Keratinocyte (primary cell): ENCODE results near the gene CNP. TPM values are rescaled to one million over a fixed set of nuclear protein-coding genes. Genes with fewer than 3 reads are reported as not detected.

ENCODE experiments used
- DNase-seq: peaks from one replicate; pipeline ENCODE4 v3.0.0-alpha.2; 2011; ENCODE audit warnings: low read depth, missing footprints, low spot score
- FAIRE-seq: peaks from 2 replicates; lab custom pipeline; 2011; peaks lifted over from hg19 to GRCh38; lab: Jason Lieb, UNC
- H2AFZ ChIP-seq: 2 replicates; pipeline ENCODE4 v1.6.0; 2012; ENCODE audit warnings: low read length, control low read depth, inconsistent platforms; ENCODE audit not compliant: control insufficient read depth
- H3K27ac ChIP-seq: 2 replicates; pipeline ENCODE4 v1.5.1; 2011; ENCODE audit warnings: low read length; ENCODE audit not compliant: control insufficient read depth, insufficient read depth
- H3K27me3 ChIP-seq: 3 replicates; pipeline ENCODE4 v1.6.0; 2011; ENCODE audit warnings: low read length; ENCODE audit not compliant: control insufficient read depth, insufficient read depth; ENCODE audit errors: extremely low read depth
- H3K36me3 ChIP-seq, 2 experiments: 2 replicates in 1 of 2; 3 replicates in 1 of 2; pipeline ENCODE4 v1.5.1; 2011; ENCODE audit warnings: low read length in 2 of 2, mild to moderate bottlenecking in 1 of 2; ENCODE audit not compliant: control insufficient read depth in 2 of 2, insufficient read depth in 2 of 2; ENCODE audit errors: extremely low read depth in 1 of 2
- H3K4me1 ChIP-seq: 3 replicates; pipeline ENCODE4 v1.5.1; 2011; ENCODE audit warnings: low read length; ENCODE audit not compliant: control insufficient read depth, insufficient read depth; ENCODE audit errors: extremely low read depth
- H3K4me2 ChIP-seq: 3 replicates; pipeline ENCODE4 v1.6.0; 2011; ENCODE audit warnings: low read depth, low read length; ENCODE audit not compliant: control insufficient read depth, insufficient read depth; ENCODE audit errors: extremely low read depth
- H3K4me3 ChIP-seq, 3 experiments: fragments of 200-600 bp in 1 of 3; sonication (generic) in 1 of 3; 2 replicates in 2 of 3; 3 replicates in 1 of 3; pipeline ENCODE4 v1.5.1; 2011 to 2016; ENCODE audit warnings: low read length in 3 of 3, mild to moderate bottlenecking in 3 of 3, control low read depth in 2 of 3, inconsistent platforms in 1 of 3, low read depth in 1 of 3, mixed read lengths in 1 of 3, mixed run types in 1 of 3, moderate library complexity in 1 of 3; ENCODE audit not compliant: control insufficient read depth in 2 of 3, insufficient read depth in 2 of 3; ENCODE audit errors: extremely low read depth in 1 of 3
- H3K79me2 ChIP-seq: 2 replicates; pipeline ENCODE4 v1.6.0; 2012; ENCODE audit warnings: low read length; ENCODE audit not compliant: control insufficient read depth, insufficient read depth
- H3K9ac ChIP-seq: 3 replicates; pipeline ENCODE4 v1.6.0; 2011; ENCODE audit warnings: low read length; ENCODE audit not compliant: control insufficient read depth, insufficient read depth; ENCODE audit errors: extremely low read depth
- H3K9me1 ChIP-seq: 3 replicates; pipeline ENCODE4 v1.6.0; 2011; ENCODE audit warnings: low read length; ENCODE audit not compliant: control insufficient read depth, insufficient read depth; ENCODE audit errors: extremely low read depth
- H3K9me3 ChIP-seq: 2 replicates; pipeline ENCODE4 v1.5.1; 2012; ENCODE audit warnings: low read depth, low read length; ENCODE audit not compliant: control insufficient read depth
- H4K20me1 ChIP-seq: 3 replicates; pipeline ENCODE4 v1.6.0; 2011; ENCODE audit warnings: low read length; ENCODE audit not compliant: control insufficient read depth, insufficient read depth; ENCODE audit errors: extremely low read depth
- EZH2 ChIP-seq: IDR thresholded peaks from one replicate; pipeline ENCODE4 v1.6.1; 2012; ENCODE audit warnings: inconsistent platforms, mild to moderate bottlenecking, low read length, moderate library complexity
- dilution Hi-C: fragments of 300-500 bp; cut with MboI; formaldehyde crosslinking; loops from one replicate; pipeline ENCODE4 v1.7.0; 2020; ENCODE audit warnings: low sequenced_read_pairs; ENCODE audit not compliant: extremely low pct_ligation_motif_present
- polyA plus RNA-seq, 5 experiments: library from polyadenylated mRNA; depleted of rRNA in 3 of 5; stranded (reverse) in 3 of 5; stranded (forward) in 1 of 5; unstranded in 1 of 5; fragments of >200 nt; gene quantifications; 1 replicate in 1 of 5; 2 replicates in 3 of 5; 3 replicates in 1 of 5; pipeline versions ENCODE4 v1.2.1 to v1.2.3, GENCODE V29; 2011 to 2012; ENCODE audit warnings: missing spikeins in 2 of 5, low read depth in 1 of 5, low replicate concordance in 1 of 5
- TF ChIP-seq, protein P1 (sequence below), 3 experiments: IDR thresholded peaks in 1 of 3; conservative IDR thresholded peaks in 1 of 3; optimal IDR thresholded peaks in 1 of 3; 2 replicates in 2 of 3; 3 replicates in 1 of 3; pipeline versions ENCODE3 to v1.5.1; 2011; ENCODE audit warnings: low read length in 3 of 3, mild to moderate bottlenecking in 3 of 3, moderate library complexity in 2 of 3, control low read depth in 1 of 3, inconsistent platforms in 1 of 3; ENCODE audit not compliant: insufficient read depth in 2 of 3; ENCODE audit errors: extremely low read depth in 1 of 3

The CNP gene
- polyA plus RNA-seq, 1 donor (not counting 4 experiments of a cell fraction or from before 2014, with no cell fraction given) = 32.4 TPM

GRCh38 chr17:41919165-41919817 is 47.3 kb upstream of the CNP start:
- H3K4me2 ChIP-seq = peak overlapping the region; percentile 72
- peak; percentile 60 for DNase-seq

DNA sequence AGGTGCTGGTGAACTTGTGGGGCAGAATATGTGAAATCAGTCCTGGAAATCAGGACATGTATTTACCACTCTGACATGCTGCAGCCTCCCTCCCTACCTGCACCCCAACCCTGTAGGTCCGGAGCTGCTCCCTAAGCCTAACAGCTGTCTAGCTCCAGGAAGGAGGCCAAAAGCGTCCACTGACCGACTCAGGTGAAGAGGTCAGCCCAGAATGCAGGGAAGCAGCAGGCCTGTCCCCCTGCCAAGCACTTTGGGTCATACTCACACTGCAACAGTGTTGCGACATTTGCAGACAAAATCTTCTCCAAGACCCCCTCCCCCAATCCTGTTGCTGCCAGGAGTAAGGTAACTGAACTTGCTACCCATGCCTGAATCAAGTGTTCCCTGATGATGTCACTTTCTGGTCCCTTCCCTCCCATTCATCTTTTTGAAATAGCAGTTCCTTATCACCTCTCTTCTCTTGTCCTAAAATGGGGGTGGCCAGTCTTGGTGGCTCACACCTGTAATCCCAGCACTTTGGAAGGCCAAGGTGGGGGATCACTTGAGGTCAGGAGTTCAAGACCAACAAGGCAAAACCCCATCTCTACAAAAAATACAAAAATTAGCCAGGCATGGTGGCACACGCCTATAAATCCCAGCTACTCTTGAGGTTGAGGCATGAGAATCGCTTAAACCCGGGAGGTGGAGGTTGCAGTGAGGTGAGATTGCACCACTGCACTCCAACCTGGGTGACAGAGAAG is 46.6 kb upstream of the CNP start:
- Histone ChIP-seq H3K36me3 (peaks cover 3 to 8% of the 10 kb centered on the region in 2 experiments), H3K9me1 (peaks cover 8% of the 10 kb centered on the region), H3K4me3 (peak overlapping the region in 2 of 3 experiments; percentile 50 to 72), H4K20me1 (peaks cover 27% of the 10 kb centered on the region), H3K4me2 (peak overlapping the region; percentile 72), H3K4me1 (peaks cover 34% of the 10 kb centered on the region), H3K27me3 (no peaks in the 10 kb centered on the region), H2AFZ (peak overlapping the region; percentile 45), H3K27ac (peak overlapping the region; percentile 54), H3K9ac (peak overlapping the region; percentile 70), H3K79me2 (peaks cover 38% of the 10 kb centered on the region), H3K9me3 (no peaks in the 10 kb centered on the region)
- dilution Hi-C loops = no loop called here
- TF ChIP-seq EZH2 = no peak
- TF ChIP-seq, protein P1, sequence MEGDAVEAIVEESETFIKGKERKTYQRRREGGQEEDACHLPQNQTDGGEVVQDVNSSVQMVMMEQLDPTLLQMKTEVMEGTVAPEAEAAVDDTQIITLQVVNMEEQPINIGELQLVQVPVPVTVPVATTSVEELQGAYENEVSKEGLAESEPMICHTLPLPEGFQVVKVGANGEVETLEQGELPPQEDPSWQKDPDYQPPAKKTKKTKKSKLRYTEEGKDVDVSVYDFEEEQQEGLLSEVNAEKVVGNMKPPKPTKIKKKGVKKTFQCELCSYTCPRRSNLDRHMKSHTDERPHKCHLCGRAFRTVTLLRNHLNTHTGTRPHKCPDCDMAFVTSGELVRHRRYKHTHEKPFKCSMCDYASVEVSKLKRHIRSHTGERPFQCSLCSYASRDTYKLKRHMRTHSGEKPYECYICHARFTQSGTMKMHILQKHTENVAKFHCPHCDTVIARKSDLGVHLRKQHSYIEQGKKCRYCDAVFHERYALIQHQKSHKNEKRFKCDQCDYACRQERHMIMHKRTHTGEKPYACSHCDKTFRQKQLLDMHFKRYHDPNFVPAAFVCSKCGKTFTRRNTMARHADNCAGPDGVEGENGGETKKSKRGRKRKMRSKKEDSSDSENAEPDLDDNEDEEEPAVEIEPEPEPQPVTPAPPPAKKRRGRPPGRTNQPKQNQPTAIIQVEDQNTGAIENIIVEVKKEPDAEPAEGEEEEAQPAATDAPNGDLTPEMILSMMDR (optimal IDR thresholded peaks at IDR 0.05 in 1 of 3, IDR thresholded peaks at IDR 0.05 in 1 of 3, conservative IDR thresholded peaks at IDR 0.05 in 1 of 3; ENCODE audit: extremely low read depth in 1 of 3, insufficient read depth in 2 of 3, low read length in 3 of 3) = no peak
- FAIRE-seq (peak; percentile 17), DNase-seq (no peak)

More at GRCh38 chr17:41919165-41919817, 47.3 kb upstream of the CNP start:
- dilution Hi-C loops = no loop called here
- Histone ChIP-seq H2AFZ (peak overlapping the region; percentile 83), H3K4me3 (peak overlapping the region; percentile 50 to 87 (median 72)), H3K9me3 (no peaks in the 10 kb centered on the region), H3K4me1 (peaks cover 37% of the 10 kb centered on the region), H3K9ac (peak overlapping the region; percentile 70), H4K20me1 (peaks cover 34% of the 10 kb centered on the region), H3K36me3 (peaks cover 10 to 13% of the 10 kb centered on the region in 2 experiments), H3K27me3 (no peaks in the 10 kb centered on the region), H3K79me2 (peaks cover 45% of the 10 kb centered on the region), H3K27ac (peak overlapping the region; percentile 54), H3K9me1 (peaks cover 8% of the 10 kb centered on the region)
- TF ChIP-seq, protein P1 (optimal IDR thresholded peaks at IDR 0.05 in 1 of 3, IDR thresholded peaks at IDR 0.05 in 1 of 3, conservative IDR thresholded peaks at IDR 0.05 in 1 of 3; ENCODE audit: extremely low read depth in 1 of 3, insufficient read depth in 2 of 3, low read length in 3 of 3) = no peak
- no peak for TF ChIP-seq EZH2
- peak; percentile 84 for FAIRE-seq
